ENCODE results near the gene ZNF618. TPM values are rescaled to one million over a fixed set of nuclear protein-coding genes. Genes with fewer than 3 reads are reported as not detected.
A peak's percentile ranks its signal among the peaks of the same experiment; 100 is the strongest.

ZNF618 gene
- total RNA-seq, 2 donors from 2014 or later = 1.4 to 3.0 TPM

DNA sequence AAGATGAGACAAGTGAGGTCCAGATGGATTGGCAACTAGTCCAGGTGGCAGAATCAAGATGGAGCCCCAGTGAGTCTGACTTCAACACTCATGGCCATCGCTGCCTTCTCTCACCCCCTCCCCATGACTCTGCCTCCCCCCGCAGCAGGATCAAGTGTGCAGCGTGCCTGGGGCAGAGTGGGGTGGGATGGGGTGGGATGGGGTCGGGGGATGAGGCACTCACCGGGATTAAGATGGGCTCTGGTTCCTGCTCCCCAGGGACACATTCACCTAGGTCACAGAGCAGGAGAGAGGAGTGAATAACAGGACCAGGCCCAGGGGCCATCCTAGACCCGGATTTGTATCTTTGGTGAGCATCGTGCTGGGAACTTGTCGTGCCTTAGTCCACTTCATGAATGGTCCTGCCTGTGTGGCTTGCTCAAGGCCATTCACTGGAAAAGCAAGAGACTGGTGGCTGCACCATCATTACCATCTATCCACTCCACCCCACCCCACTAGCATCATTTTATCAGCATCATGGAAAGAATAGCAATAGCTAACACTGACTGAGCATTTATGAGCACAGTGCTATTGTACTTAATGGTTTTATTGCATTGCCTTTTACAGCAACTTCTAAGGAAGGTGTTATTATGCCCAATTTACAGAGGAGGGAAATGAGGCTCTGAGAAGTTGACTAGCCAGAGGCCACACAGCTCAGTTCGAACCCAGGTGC lies 193.5 kb downstream of the ZNF618 start:
- no peak overlapping the region for H3K4me3 ChIP-seq
- H3K9me3 ChIP-seq = no peaks in the 10 kb centered on the region
- TF ChIP-seq, protein P1, sequence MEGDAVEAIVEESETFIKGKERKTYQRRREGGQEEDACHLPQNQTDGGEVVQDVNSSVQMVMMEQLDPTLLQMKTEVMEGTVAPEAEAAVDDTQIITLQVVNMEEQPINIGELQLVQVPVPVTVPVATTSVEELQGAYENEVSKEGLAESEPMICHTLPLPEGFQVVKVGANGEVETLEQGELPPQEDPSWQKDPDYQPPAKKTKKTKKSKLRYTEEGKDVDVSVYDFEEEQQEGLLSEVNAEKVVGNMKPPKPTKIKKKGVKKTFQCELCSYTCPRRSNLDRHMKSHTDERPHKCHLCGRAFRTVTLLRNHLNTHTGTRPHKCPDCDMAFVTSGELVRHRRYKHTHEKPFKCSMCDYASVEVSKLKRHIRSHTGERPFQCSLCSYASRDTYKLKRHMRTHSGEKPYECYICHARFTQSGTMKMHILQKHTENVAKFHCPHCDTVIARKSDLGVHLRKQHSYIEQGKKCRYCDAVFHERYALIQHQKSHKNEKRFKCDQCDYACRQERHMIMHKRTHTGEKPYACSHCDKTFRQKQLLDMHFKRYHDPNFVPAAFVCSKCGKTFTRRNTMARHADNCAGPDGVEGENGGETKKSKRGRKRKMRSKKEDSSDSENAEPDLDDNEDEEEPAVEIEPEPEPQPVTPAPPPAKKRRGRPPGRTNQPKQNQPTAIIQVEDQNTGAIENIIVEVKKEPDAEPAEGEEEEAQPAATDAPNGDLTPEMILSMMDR (IDR thresholded peaks at IDR 0.05) = no peak
- no peak overlapping the region for H3K27ac ChIP-seq
- peaks cover 0 to 12% of the 10 kb centered on the region in 2 donors for H3K4me1 ChIP-seq
- no peak for DNase-seq (ENCODE audit: low spot score)
- no peaks in the 10 kb centered on the region for H3K27me3 ChIP-seq
- no peaks in the 10 kb centered on the region for H3K36me3 ChIP-seq

DNA sequence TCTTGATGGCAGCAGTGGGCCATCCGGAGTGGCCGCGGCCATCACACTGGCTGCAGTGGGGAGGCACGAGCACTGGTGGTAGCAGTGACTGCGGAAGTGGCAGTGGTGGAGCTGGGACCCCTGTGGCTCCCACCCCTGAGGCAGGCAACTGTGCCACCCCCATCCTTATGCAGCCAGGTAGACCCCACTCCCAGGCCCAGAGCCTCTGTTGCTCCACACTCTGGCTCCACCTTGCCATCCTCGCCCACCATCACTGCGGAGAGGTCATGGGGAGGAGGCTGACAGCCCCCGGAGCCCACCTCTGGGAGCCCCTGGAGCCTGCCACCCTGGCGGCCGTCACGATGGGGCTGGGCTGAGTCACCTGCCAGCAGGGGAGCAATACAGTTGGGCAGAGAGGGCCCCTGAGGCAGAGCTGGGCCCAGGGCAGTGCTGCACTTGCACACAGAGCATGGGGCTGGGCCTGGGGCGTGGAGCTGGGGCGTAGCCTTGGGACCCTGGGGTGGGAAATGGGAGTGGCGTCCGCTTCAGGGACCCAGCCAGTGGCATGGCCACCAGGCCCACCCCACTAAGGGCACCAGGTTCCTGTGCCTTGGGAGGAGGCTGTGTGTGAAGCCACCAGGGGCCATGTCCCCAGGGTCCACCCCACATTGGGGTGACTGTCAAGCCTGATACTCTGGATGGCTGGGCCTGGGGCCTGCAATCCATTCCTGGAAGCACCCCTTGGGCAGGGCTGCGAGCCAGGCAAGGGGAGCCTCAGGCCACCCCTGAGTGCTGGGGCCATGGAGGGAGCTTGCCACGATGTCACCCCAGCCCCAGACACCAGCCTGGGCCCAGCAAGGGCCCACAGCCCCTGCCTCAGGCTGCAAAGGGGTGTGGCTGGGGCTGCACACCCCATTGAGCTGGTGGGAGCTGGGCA lies 194.3 kb downstream of the ZNF618 start:
- no peaks in the 10 kb centered on the region for H3K27me3 ChIP-seq
- H3K4me3 ChIP-seq = no peak overlapping the region
- H3K9me3 ChIP-seq = no peaks in the 10 kb centered on the region
- no peak overlapping the region for H3K27ac ChIP-seq
- TF ChIP-seq, protein P1 (IDR thresholded peaks at IDR 0.05) = no peak
- H3K4me1 ChIP-seq = peaks cover 0 to 12% of the 10 kb centered on the region in 2 donors
- DNase-seq (ENCODE audit: low spot score) = no peak
- no peaks in the 10 kb centered on the region for H3K36me3 ChIP-seq

DNA sequence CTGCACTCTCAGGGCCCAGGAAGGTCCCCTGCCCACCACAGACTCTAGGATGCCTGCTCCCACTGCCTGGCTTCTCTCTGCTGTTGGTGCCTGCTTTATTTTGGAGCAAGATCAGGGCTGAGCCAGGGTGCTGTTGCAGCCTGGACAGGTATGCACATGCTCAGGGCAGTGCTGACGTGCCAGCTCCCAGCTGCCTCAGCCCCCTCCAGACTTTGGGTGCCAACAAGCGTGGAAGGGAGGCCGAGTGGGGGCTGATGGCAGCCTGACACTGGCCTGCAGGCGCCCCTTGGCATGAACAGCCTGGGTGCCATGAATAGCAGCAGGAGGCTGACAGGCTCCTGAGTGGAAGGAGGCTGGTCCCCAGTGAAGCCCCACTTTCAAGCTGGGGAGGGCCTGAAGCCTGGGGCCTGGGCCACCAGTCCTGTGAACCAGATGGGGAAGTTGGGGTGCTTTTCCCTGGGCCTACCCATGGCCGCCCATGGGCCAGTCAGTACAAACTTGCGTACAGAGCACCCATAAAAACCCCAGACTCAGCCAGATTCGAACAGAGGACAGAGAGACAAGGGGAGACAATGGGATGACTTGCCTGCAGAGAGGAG lies 195.2 kb downstream of the ZNF618 start:
- Histone ChIP-seq H3K27ac (no peak overlapping the region), H3K4me3 (no peak overlapping the region), H3K27me3 (no peaks in the 10 kb centered on the region), H3K4me1 (peaks cover 0 to 12% of the 10 kb centered on the region in 2 donors), H3K36me3 (no peaks in the 10 kb centered on the region), H3K9me3 (no peaks in the 10 kb centered on the region)
- no peak for DNase-seq (ENCODE audit: low spot score)
- TF ChIP-seq, protein P1 (IDR thresholded peaks at IDR 0.05) = no peak

DNA sequence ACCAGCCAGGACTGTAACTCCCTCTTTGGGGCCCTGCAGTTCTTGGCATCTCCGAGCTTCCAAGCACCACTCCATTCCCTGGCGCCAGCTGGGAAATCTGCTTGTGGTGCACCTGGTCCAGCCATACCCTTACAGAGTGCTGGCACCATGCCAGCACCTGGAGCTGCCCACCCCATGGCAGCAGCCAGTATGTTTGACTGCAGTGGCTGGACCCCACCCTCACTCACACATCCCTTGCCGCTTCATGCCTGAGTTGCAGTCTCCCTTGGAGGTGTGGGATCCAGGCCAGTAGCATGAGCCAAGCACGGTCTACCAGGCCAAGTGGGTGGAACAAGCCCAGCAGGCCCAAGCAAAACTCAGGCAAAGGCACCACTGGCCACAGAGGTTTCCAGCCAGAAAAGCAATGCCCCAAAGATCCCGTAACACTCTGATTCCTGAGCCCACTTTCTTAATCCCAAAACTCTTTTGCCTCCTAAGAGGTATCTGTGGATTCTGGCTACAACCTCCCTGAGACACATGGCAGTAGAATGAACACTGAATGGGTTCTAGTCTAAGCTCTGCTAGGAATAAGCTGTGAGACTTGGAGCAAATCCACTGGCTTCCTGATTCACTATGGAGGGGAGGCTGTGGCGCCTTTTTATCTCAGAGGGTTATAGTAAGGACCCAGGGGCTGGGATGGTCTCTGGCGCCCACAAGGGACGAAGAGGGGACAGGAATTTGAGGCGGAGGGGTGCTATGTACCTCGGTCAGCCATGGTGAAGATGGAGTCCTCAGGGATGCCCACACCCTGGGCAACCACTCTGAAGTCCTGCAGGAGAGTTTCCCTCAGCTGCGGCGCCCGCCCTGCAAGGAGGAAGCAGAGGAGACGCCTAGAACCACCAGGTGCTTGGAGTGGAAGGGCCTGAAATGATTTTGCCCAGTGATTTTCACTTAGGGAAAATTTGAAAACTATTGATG lies 196.4 kb downstream of the ZNF618 start:
- Histone ChIP-seq H3K9me3 (no peaks in the 10 kb centered on the region), H3K27ac (no peak overlapping the region), H3K36me3 (no peaks in the 10 kb centered on the region), H3K4me1 (peaks cover 0 to 12% of the 10 kb centered on the region in 2 donors), H3K4me3 (no peak overlapping the region), H3K27me3 (no peaks in the 10 kb centered on the region)
- peak; percentile 75 for DNase-seq (ENCODE audit: low spot score)
- TF ChIP-seq, protein P1 (IDR thresholded peaks at IDR 0.05) = no peak

DNA sequence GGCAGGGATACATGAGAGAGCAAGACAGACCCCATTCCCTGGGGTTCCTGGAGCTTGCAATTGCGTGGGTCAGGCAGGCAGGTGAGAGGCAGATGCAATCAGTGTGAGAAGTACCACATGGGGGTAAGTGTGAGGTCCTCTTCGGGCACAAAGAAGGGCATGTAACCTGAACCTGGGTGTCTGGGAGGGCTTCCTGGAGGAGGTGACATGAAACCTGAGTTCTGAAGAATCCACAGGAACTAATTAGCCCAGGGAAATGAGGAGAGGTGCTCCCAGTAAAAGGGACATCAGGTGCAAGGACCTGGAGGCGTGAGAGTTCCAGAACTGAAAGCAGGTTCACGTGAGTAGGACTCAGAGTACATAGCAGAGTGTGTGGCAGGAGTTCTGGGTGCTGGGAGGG lies 199.5 kb downstream of the ZNF618 start:
- TF ChIP-seq, protein P1 (IDR thresholded peaks at IDR 0.05) = no peak
- Histone ChIP-seq H3K27me3 (no peaks in the 10 kb centered on the region), H3K9me3 (no peaks in the 10 kb centered on the region), H3K27ac (no peak overlapping the region), H3K36me3 (no peaks in the 10 kb centered on the region), H3K4me1 (peaks cover 0 to 12% of the 10 kb centered on the region in 2 donors), H3K4me3 (no peak overlapping the region)
- no peak for DNase-seq (ENCODE audit: low spot score)
